Measurements from ENCODE around the gene RAB8B. TPM values are rescaled to one million over a fixed set of nuclear protein-coding genes. Genes with fewer than 3 reads are reported as not detected.
A peak's percentile ranks its signal among the peaks of the same experiment; 100 is the strongest.

The RAB8B gene
- total and polyA plus RNA-seq, 2 of the 13 experiments (the other 11 are each of a cell fraction or from before 2014, with no cell fraction given): 6.8 to 14.2 TPM

DNA sequence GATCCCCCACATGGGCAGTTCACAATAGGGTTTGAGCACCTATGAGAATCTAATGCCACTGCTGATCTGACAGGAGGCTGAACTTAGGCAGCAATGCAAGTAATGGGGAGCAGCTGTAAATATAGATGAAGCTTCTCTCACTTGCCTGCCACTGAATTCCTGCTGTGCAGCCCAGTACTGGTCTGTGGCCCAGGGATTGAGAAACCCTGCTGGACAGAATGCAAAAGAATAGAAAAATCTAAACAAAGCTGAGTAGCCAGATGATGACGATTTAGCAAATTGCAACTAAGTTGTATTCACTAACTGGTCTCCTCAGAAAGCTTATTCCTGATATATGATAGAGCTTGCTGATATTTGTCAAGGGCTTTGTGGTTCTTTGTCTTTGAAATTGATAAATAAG, 53.7 kb downstream of the RAB8B start:
- Histone ChIP-seq H3K4me2 (ENCODE audit: low read depth, low read length) (no peak overlapping the region), H3K4me3 (replicated peaks in 1 of 3; ENCODE audit: insufficient read depth in 1 of 3, low read depth in 2 of 3, low read length in 3 of 3) (no peak overlapping the region), H3K36me3 (replicated peaks in 1 of 2; ENCODE audit: control insufficient read depth in 1 of 2, insufficient read depth in 2 of 2, low read length in 2 of 2) (0 out of 5 replicates have a peak, but pooled peaks cover 0 to 3% of the 10 kb centered on the region in 2 experiments), H4K20me1 (ENCODE audit: insufficient read depth, low read length) (no peaks in the 10 kb centered on the region), H3K79me2 (ENCODE audit: insufficient read depth, low read length) (no peaks in the 10 kb centered on the region), H3K27ac (ENCODE audit: extremely low read length, insufficient read depth, low read length) (no peak overlapping the region), H3K9ac (ENCODE audit: insufficient read depth, low read depth, low read length) (no peak overlapping the region), H3K9me3 (ENCODE audit: low read length) (no peaks in the 10 kb centered on the region), H2AFZ (ENCODE audit: low read length) (no peak overlapping the region), H3K4me1 (ENCODE audit: insufficient read depth, low read length) (peaks cover 10% of the 10 kb centered on the region), H3K27me3 (ENCODE audit: control insufficient read depth in 1 of 2, insufficient read depth in 2 of 2, low read length in 2 of 2) (no peaks in the 10 kb centered on the region)
- FAIRE-seq (no peak), DNase-seq (ENCODE audit: low spot score) (no peak), ATAC-seq (no peak)
- intact Hi-C loops (cut with micrococcal nuclease; ENCODE audit: unreplicated experiment): no loop called here
- no TSS peak for BruUV-seq (replicated peaks)
- CTCF ChIA-PET (ENCODE audit: low intra/inter-chr PET ratio, low total read pairs): no interaction called here
- TF ChIP-seq, protein P1, sequence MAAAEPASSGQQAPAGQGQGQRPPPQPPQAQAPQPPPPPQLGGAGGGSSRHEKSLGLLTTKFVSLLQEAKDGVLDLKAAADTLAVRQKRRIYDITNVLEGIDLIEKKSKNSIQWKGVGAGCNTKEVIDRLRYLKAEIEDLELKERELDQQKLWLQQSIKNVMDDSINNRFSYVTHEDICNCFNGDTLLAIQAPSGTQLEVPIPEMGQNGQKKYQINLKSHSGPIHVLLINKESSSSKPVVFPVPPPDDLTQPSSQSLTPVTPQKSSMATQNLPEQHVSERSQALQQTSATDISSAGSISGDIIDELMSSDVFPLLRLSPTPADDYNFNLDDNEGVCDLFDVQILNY (CRISPR knock-in tag; conservative IDR thresholded peaks at IDR 0.05): no peak
- in situ Hi-C loops (cut with HindIII; ENCODE audit: extremely low pct_ligation_motif_present, low pct_unique_long_range_greater_than_20kb): no loop called here
- POLR2A ChIA-PET: interaction anchor here (1.0 kb wide), 1 partner anchor 86 kb away, joined by 3 read pairs; the partner anchor contains the start of gene RPS27L
- 100% methylated on average over 1 of the region's 1 CpG for WGBS (ENCODE audit: low lambda C conversion rate)

DNA sequence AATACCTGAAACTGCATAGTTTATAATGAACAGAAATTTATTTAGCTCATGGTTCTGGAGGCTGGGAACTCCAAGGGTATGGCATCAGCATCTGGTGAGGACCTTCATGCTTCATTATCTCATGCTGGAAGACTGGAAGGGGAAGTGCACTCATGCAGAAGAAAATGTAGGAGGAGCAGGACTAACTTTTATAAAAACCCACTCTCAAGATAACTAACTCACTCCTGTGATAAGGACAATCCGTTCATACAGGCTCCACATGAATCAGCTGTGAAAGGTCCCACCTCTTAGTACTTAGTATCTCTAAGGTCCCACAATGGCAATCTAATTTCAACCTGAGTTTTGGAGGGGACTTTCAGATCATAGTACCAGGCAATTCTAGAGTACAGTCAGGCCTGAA, 54.4 kb downstream of the RAB8B start:
- Histone ChIP-seq H3K27me3 (ENCODE audit: control insufficient read depth in 1 of 2, insufficient read depth in 2 of 2, low read length in 2 of 2) (no peaks in the 10 kb centered on the region), H2AFZ (ENCODE audit: low read length) (no peak overlapping the region), H3K9me3 (ENCODE audit: low read length) (no peaks in the 10 kb centered on the region), H3K4me3 (replicated peaks in 1 of 3; ENCODE audit: insufficient read depth in 1 of 3, low read depth in 2 of 3, low read length in 3 of 3) (no peak overlapping the region), H3K36me3 (replicated peaks in 1 of 2; ENCODE audit: control insufficient read depth in 1 of 2, insufficient read depth in 2 of 2, low read length in 2 of 2) (0 out of 5 replicates have a peak, but pooled peaks cover 0 to 3% of the 10 kb centered on the region in 2 experiments), H3K4me2 (ENCODE audit: low read depth, low read length) (no peak overlapping the region), H4K20me1 (ENCODE audit: insufficient read depth, low read length) (no peaks in the 10 kb centered on the region), H3K4me1 (ENCODE audit: insufficient read depth, low read length) (peaks cover 10% of the 10 kb centered on the region), H3K9ac (ENCODE audit: insufficient read depth, low read depth, low read length) (no peak overlapping the region), H3K27ac (ENCODE audit: extremely low read length, insufficient read depth, low read length) (no peak overlapping the region), H3K79me2 (ENCODE audit: insufficient read depth, low read length) (no peaks in the 10 kb centered on the region)
- intact Hi-C loops (cut with micrococcal nuclease; ENCODE audit: unreplicated experiment): no loop called here
- no peak for DNase-seq (ENCODE audit: low spot score)
- ATAC-seq: no peak
- no TSS peak for BruUV-seq (replicated peaks)
- no peak for FAIRE-seq
- WGBS (ENCODE audit: low lambda C conversion rate): 89% methylated on average over 1 of the region's 1 CpG
- in situ Hi-C loops (cut with HindIII; ENCODE audit: extremely low pct_ligation_motif_present, low pct_unique_long_range_greater_than_20kb): no loop called here
- ChIA-PET POLR2A (interaction anchor here (1.0 kb wide), 1 partner anchor 87 kb away, joined by 3 read pairs; the partner anchor contains the start of gene RPS27L), CTCF (ENCODE audit: low intra/inter-chr PET ratio, low total read pairs) (no interaction called here)
- TF ChIP-seq, protein P2, sequence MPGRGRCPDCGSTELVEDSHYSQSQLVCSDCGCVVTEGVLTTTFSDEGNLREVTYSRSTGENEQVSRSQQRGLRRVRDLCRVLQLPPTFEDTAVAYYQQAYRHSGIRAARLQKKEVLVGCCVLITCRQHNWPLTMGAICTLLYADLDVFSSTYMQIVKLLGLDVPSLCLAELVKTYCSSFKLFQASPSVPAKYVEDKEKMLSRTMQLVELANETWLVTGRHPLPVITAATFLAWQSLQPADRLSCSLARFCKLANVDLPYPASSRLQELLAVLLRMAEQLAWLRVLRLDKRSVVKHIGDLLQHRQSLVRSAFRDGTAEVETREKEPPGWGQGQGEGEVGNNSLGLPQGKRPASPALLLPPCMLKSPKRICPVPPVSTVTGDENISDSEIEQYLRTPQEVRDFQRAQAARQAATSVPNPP (CRISPR knock-in tag; IDR thresholded peaks at IDR 0.05): no peak
- peak; percentile 68; the same call in 1 of the 2 replicates for TF ChIP-seq ZNF564 (CRISPR knock-in tag; IDR thresholded peaks at IDR 0.05)

Data from HepG2 (cell line).